ENCODE results near the gene TWF2.
A peak's percentile ranks its signal among the peaks of the same experiment; 100 is the strongest.

Gene TWF2

GRCh38 chr3:52256622-52257021, 17.7 kb upstream of the TWF2 start:
- DNase-seq, result no peak

GRCh38 chr3:52256159-52256558, 17.2 kb upstream of the TWF2 start:
- DNase-seq, result no peak

GRCh38 chr3:52254608-52255007, 15.7 kb upstream of the TWF2 start:
- no peak for DNase-seq

GRCh38 chr3:52253314-52254304, 14.7 kb upstream of the TWF2 start:
- peak; percentile 66 for DNase-seq

- no peak for DNase-seq
Observed at GRCh38 chr3:52250122-52250521, 11.2 kb upstream of the TWF2 start.

GRCh38 chr3:52249683-52250082, 10.7 kb upstream of the TWF2 start:
- no peak for DNase-seq

GRCh38 chr3:52248816-52249547, 10.0 kb upstream of the TWF2 start:
- DNase-seq, result no peak

GRCh38 chr3:52248165-52248541, 9.2 kb upstream of the TWF2 start:
- DNase-seq, result no peak

GRCh38 chr3:52247409-52248164, 8.6 kb upstream of the TWF2 start:
- DNase-seq, result no peak

GRCh38 chr3:52246728-52247408, 7.9 kb upstream of the TWF2 start:
- no peak for DNase-seq

- DNase-seq, result no peak
Observed at GRCh38 chr3:52246264-52246620, 7.3 kb upstream of the TWF2 start.

GRCh38 chr3:52245322-52246263, 6.6 kb upstream of the TWF2 start, which contains the start of gene PPM1M:
TSS of gene PPM1M (plus strand) at chr3:52245759. CDS start at chr3:52245825, 66 bp downstream.
- peak; percentile 50 for DNase-seq

- no peak for DNase-seq
Observed at GRCh38 chr3:52243791-52244628, 5.1 kb upstream of the TWF2 start.

- no peak for DNase-seq
Observed at GRCh38 chr3:52242039-52242438, 3.1 kb upstream of the TWF2 start.

- DNase-seq, result no peak
Observed at GRCh38 chr3:52240886-52241370, 2.0 kb upstream of the TWF2 start.

- DNase-seq, result peak; percentile 44
Observed at GRCh38 chr3:52240059-52240885, 1.3 kb upstream of the TWF2 start.

GRCh38 chr3:52238193-52238760, 681 bp downstream of the TWF2 start:
- DNase-seq, result no peak

GRCh38 chr3:52237657-52238172, 1.2 kb downstream of the TWF2 start:
- DNase-seq, result no peak
